Measurements from ENCODE around the gene VWA5A.
"Not testable (repeated sequence)": the region's sequence is repeated elsewhere in the genome, so short reads cannot be mapped to it uniquely, and the experiment has no call there.

The VWA5A gene

DNA sequence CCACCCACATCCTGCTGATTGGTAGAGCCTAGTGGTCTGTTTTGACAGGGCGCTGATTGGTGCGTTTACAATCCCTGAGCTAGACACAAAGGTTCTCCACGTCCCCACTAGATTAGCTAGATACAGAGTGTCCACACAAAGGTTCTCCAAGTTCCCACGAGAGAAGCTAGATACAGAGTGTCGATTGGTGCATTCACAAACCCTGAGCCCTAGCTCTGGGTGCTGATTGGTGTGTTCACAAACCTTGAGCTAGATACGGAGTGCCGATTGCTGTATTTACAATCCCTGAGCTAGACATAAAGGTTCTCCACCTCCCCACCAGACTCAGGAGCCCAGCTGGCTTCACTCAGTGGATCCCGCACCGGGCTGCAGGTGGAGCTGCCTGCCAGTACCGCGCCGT lies 55.1 kb downstream of the VWA5A start:
- not testable (repeated sequence) for DNase-seq (ENCODE audit: low spot score)

DNA sequence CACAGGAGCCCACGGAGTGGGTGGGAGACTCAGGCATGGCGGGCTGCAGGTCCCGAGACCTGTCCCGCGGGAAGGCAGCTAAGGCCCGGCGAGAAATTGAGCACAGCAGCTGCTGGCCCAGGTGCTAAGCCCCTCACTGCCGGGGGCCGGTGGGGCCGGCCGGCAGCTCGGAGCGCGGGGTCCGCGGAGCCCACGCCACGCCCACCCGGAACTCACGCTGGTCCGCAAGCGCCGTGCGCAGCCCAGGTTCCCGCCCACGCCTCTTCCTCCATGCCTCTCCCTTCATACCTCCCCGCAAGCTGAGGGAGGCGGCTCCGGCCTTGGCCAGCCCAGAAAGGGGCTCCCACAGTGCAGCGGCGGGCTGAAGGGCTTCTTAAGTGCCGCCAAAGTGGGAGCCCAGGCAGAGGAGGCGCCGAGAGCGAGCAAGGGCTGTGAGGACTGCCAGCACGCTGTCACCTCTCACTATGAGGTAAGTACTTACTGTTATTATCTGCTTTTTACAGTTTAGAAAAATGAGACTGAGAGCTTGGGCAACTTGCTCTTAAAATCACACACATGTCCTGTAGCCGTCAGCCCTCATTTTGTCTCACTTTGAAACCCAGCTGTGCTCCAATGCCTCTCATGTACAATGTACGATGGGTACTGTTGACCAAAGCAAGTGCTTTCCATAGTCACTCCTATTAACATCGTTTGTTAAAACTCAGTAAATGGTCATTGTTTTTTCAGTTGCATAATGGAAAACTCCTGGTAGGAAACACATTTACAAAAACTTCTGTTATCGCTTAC lies 55.7 kb downstream of the VWA5A start:
- DNase-seq (ENCODE audit: low spot score): no peak

DNA sequence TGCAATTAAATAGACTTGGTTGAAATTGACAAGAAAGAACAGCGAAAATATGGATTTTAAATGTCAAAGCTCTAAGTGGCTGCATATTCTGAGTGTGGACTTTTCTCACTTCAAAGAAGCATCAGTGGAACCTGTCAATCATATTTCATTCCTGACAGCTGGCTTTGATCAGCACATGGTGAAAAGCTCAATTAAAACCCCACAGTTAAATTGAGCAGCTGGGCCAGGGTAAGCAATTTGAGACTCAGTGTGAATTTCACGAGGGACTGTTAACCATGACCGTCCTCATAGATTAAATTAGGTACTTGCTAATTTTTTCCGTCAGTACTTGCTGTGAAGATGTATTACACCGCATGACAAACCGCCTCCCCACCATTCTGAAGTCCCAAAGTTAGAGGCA lies 56.9 kb downstream of the VWA5A start:
- DNase-seq (ENCODE audit: low spot score): no peak

DNA sequence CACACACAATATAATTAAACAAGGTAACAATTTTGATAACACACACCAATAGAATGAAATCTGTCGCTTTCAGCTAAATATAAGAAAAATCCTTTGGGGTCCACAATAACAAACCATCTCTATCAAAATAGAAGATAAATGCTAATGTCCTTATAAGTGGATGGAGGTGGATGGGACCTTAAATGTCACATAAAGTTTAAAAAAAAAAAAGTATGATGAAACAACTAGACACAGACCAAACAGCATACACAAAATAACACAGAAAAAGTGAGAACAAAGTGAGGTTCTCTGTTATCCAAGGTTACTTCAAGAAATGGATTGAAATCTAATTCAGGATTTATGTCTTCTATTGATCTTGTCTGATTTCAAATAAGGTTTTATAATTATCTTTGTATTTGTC lies 57.3 kb downstream of the VWA5A start:
- no peak for DNase-seq (ENCODE audit: low spot score)

DNA sequence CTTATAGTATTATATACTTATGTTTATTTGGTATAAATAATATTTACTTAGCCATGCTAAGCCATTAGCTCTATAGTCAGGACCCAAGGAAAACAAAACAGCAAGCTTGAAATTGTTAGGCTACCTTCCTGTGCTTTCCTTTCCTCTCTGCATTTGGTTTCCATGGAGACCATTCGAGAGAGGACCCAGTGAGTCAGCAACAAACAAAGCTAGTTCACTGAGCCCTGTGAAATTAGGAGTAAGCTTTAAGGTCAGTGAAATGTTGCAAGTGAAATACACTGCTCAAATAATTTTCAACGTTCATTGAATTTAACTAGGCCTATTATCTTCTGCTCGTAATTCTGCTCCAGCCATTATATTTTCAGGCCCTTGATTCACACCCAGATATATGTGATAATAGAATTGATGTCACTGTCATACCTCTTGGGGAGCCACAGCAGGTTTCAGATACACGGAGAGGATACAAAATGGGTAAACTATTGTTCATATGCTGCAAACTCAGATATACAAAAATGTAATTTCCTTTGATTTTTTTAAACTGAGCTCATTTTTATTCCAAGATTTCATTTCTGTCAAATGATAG lies 58.8 kb downstream of the VWA5A start:
- DNase-seq (ENCODE audit: low spot score): peak; percentile 66

DNA sequence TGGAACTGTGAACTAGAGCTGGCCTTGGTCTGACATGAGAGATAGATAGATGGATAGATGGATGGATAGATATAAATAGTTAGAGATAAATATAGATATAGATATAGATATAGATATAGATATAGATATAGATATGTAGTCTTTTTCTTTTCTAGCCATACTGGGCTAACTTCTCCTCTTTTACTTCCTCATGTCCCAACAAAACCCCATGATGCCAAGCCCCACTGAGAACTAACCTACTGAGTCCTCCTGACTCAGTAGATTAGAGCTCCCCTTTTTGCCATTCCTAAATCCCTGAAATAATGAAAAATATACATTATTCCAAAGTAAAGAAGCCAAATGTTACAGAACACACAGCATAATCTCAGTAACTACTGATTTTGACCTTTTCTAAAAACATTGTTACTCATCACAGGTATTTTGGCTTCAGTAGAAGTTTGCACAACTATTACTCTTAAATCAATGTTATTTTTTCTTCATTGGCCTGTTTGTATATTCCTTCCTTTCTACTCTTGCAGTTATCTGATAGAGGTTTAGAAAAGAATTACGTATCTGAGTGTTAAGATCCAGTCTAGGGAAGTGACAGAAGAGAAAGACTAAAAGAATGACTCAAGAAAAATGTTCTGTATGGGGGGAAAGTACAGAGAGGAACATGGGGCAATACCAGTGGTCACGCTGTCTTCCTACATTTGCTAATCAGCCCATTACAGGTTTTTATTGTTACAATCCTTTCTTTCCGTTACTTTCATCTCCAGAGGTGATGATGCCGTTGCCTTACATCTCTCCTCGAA lies 61.9 kb downstream of the VWA5A start:
- DNase-seq (ENCODE audit: low spot score): no peak

DNA sequence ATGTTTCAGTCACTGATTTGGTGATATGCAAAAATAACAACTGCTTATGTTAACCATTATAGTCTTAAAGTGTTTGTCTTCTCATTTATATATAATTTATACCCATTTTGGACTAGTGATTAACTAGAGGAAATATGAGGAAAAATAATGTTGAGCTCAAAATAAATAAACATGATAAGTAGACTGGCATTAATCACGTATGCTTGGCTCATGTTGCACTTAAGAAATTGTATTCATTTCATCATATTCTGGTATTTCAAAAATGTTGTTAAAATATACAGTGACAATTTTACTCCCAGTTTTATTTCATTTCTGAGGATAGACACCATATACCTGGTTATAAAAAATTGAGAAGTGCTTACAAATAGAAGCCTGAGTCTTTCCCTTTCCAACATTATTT lies 64.1 kb downstream of the VWA5A start:
- DNase-seq (ENCODE audit: low spot score): no peak

DNA sequence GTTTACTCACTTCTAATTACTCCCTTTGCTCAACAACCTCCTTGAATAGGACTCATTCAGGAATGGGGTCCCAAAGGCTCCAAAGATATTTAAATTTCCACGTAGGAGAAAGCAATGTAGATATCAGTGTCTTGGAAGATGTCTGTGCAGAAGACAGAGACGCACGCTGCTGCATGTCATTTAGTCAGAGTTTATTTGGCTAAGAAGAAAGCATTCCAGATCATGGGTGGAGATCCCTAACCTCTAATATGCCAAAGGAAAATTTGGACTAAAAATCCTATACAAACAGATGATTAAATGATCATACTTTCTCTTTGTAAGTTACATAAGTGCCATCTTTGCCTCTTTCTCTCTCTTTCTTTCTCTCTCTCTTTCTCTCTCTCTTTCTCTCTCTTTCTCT lies 67.8 kb downstream of the VWA5A start, which contains the start of gene OR10D3:
Gene OR10D3 (plus strand): TSS at position 278 of the 400 bp plus-strand sequence. CDS start 1,925 bp downstream, outside the sequence.
- no peak for DNase-seq (ENCODE audit: low spot score)

DNA sequence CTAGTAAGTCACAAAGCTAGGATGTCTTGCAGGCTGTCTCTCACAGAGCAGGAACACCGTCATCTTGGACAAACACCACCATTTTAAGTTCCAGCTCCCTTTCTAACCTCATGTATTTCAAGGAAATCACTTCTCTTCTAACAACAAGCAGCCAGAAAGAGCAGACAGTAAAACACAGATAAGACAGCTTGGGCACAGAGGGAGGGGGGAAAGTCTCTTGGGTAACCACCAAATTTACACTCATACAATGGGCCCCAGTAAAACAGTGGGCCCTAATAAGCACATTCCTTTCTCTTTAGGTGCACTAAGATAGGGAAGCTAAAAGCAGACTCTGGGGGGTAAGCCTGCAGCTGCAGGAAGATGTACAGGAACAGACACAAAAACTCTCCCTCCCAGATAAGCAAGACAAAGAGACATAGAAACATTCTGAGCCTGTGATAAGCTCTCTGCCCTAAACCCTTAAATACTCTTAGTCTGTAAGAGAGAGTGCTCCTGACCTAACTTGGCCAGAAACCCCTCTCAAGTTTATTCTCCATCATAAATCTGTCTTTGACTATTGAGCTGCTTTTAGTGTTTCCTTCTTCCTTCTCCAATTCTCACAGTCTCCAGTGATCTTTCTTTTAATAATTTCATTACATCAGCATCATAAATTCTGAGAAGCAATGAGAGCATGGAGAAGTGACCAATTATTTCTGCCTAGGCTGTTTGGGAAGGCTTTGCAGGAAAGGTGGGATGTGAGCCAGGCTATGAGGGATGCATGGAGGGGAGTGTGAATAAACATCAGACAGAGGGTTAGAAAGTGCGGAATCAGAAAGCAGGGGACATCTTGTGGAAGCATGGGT lies 75.3 kb downstream of the VWA5A start:
- DNase-seq (ENCODE audit: low spot score): no peak

DNA sequence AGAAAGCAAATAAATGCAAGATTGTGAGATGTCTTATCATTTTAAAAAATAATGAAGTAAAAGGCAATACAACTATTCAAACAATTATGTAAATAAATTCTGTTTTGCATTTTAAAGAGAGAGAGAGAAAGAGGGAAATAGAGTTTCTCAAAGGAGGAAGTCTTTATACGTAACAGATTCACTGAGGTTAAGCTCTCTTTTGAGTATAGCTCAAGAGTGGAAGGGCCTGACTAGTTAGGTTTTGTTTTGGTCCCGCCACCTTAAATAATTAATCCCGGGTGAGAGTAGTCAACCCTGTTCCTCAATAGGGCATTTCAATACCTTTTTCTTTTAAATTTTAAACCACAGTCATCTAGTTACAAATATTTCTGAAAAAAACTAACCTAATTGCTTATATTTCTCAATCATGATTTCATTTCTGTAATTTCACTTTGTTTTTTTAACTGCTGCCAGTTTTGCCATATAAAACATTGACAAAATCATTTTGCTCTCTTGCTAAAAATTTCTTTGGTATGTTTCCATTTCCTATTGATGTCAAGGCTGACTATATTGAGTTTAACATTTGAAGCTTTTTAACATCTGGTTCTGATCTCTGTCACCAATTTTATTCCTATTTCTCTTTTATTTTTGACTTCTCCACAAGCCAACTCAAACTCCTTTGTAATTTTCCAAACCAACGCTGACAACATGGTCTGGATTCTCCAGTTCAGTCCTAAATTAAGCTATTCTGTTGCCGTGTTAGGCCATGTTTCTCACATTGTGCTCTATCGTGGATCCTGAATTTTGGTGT lies 78.2 kb downstream of the VWA5A start:
- DNase-seq (ENCODE audit: low spot score): no peak

DNA sequence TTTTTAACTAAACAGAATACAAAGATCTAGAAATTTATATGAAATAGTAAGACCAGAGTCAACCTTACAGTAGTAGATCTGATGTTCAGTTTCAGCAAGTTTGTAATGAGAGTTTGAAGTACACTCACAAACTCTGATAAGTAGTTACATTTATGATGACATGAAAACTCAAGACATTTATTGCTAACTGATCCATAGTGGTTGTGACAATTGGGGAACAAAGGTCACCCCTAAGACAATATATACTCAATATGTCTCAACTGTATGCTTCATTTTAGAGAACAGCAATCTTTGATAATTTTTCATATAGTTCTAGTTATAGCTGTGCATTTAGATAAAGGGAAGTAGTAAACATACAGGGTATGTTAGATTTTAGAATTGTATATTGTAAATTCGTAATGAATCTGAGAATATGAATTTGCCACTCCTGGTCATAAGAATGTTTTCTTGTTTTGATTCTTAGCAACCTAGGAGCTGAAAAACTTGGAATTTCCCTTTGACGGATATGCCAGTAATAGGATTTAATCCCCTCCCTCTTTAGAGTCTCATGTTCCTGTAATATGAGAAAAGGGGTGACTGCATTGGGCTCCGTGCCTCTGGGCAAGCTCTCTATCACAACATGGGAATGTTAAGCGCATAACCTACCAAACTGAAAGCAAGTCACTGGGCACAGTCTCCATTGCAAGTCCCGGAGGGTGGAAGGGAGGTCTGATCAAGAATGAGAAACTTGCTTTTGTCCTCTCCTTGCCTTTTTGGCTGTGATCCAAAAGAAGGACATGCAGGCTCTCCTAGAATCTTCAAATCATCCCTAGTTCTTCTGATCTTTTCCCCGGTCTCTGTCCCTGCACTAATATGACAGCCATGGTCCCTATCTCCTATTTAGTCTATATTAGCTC lies 79.3 kb downstream of the VWA5A start:
- DNase-seq (ENCODE audit: low spot score): no peak

DNA sequence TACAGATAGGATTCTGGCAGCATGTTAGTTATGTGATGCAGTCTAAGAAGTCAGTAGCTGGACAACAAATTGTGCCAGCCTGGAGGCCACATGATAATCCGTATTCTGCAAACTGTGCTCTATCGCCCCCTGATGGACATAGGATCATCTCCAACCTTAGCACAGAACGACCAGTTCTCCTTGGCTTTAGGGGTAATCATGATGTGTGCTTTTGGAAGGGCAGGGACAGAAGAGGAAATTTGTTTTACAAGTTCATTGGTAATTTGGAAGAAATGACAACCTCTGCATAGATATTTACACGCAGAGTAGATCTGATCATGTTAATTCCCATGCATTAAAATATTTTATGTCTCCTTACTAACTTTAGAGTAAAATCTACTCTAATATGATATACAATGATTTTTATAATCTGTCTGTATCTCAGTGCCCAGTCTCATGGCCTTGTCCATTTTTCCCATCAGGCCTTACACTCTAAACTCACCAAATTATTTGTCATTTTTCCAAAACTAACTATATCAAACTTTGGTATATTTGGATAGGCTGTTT lies 80.0 kb downstream of the VWA5A start:
- peak; percentile 63 for DNase-seq (ENCODE audit: low spot score)

Data from kidney capillary endothelial cell (primary cell).